Measurements from ENCODE around the gene SMYD3. TPM values are rescaled to one million over a fixed set of nuclear protein-coding genes. Genes with fewer than 3 reads are reported as not detected.

SMYD3 gene
- total RNA-seq, 4 donors from 2014 or later: 12.0 to 15.0 (median 13.2) TPM

DNA sequence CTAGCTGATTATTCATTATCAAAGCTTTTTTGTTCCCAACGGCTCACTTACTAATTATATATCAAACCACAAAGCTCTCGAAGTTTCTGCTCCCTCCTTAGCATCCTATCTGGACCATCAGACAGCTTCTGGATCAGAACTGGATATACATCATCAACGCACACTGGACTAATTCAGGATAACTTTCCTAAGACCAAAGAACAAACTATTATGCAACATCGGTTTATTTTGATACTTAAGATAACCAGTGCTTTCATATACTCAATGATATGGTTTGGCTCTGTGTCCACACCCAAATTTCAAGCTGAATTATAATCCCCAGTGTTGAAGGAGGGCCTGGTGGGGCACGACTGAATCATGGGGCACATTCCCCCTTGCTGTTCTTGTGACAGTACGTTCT lies 110.8 kb downstream of the SMYD3 start:
- H3K27ac ChIP-seq (replicated peaks in 1 of 4): no peak overlapping the region
- H3K4me3 ChIP-seq: no peak overlapping the region
- H3K4me1 ChIP-seq: no peaks in the 10 kb centered on the region
- DNase-seq (ENCODE audit: extremely low spot score): no peak
- 95% methylated on average over 6 of the region's 6 CpGs for WGBS
- H3K27me3 ChIP-seq: no peaks in the 10 kb centered on the region
- no peaks in the 10 kb centered on the region for H3K36me3 ChIP-seq
- TF ChIP-seq POLR2A (IDR thresholded peaks at IDR 0.05; ENCODE audit: low read depth) (no peak), EP300 (IDR thresholded peaks at IDR 0.05) (no peak), POLR2AphosphoS5 (IDR thresholded peaks at IDR 0.05) (no peak)
- TF ChIP-seq, protein P1, sequence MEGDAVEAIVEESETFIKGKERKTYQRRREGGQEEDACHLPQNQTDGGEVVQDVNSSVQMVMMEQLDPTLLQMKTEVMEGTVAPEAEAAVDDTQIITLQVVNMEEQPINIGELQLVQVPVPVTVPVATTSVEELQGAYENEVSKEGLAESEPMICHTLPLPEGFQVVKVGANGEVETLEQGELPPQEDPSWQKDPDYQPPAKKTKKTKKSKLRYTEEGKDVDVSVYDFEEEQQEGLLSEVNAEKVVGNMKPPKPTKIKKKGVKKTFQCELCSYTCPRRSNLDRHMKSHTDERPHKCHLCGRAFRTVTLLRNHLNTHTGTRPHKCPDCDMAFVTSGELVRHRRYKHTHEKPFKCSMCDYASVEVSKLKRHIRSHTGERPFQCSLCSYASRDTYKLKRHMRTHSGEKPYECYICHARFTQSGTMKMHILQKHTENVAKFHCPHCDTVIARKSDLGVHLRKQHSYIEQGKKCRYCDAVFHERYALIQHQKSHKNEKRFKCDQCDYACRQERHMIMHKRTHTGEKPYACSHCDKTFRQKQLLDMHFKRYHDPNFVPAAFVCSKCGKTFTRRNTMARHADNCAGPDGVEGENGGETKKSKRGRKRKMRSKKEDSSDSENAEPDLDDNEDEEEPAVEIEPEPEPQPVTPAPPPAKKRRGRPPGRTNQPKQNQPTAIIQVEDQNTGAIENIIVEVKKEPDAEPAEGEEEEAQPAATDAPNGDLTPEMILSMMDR (IDR thresholded peaks at IDR 0.05): no peak
- intact Hi-C loops (cut with DNase I): no loop called here
- H3K9me3 ChIP-seq: no peaks in the 10 kb centered on the region

DNA sequence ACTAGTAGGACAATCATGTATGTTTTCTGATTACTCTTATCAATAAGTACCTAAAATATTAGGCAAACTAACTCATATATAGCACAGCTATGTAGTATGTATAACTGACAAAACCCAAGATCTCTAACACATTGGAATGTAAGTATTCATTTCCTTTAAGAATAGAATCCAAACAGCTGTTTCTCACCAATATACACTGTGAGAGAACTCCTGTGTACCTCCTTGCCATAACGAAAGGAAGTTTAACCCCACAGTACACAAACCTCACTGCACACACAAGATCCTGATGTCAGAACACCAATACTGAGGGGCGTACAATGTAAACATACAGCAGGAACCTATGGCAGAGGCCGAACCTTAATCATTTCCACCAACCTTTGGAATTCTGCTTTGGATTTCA lies 113.0 kb downstream of the SMYD3 start:
- DNase-seq (ENCODE audit: extremely low spot score): no peak
- no peak for TF ChIP-seq EP300 (IDR thresholded peaks at IDR 0.05)
- TF ChIP-seq, protein P1 (IDR thresholded peaks at IDR 0.05): no peak
- Histone ChIP-seq H3K9me3 (peaks cover 0 to 6% (median 2%) of the 10 kb centered on the region in 4 donors), H3K4me1 (no peaks in the 10 kb centered on the region), H3K36me3 (no peaks in the 10 kb centered on the region), H3K27ac (replicated peaks in 1 of 4) (no peak overlapping the region), H3K27me3 (no peaks in the 10 kb centered on the region), H3K4me3 (no peak overlapping the region)
- intact Hi-C loops (cut with DNase I): no loop called here
- 68% methylated on average over 3 of the region's 3 CpGs for WGBS

- H3K4me1 ChIP-seq: no peaks in the 10 kb centered on the region
Observed at GRCh38 chr1:246390855-246391254, 116.2 kb downstream of the SMYD3 start.

DNA sequence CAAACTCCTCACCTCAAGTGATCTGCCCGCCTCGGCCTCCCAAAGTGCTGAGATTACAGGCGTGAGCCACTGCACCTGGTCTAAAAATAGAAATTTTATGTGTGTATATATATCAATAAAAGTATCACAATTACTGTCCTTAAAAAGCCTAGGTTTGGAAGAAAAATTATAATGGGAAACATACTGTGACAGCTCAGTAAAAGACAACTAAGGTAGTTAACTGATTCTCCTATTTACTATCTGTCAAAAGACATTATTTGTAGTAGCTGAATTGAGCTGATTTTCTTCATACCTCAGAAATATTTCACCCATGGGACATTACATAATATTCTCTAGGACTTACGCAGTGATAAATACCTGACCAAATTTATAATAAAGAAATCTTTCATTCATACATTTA lies 122.5 kb downstream of the SMYD3 start:
- no peak overlapping the region for H3K4me3 ChIP-seq
- H3K9me3 ChIP-seq: no peaks in the 10 kb centered on the region
- no peak for DNase-seq (ENCODE audit: extremely low spot score)
- intact Hi-C loops (cut with DNase I): no loop called here
- no peaks in the 10 kb centered on the region for H3K27me3 ChIP-seq
- no peaks in the 10 kb centered on the region for H3K4me1 ChIP-seq
- 94% methylated on average over 4 of the region's 4 CpGs for WGBS
- H3K36me3 ChIP-seq: no peaks in the 10 kb centered on the region
- TF ChIP-seq EP300 (IDR thresholded peaks at IDR 0.05) (no peak), POLR2AphosphoS5 (IDR thresholded peaks at IDR 0.05) (no peak), POLR2A (IDR thresholded peaks at IDR 0.05; ENCODE audit: low read depth) (no peak)
- TF ChIP-seq, protein P1 (IDR thresholded peaks at IDR 0.05): no peak
- no peak overlapping the region for H3K27ac ChIP-seq (replicated peaks in 1 of 4)

More at GRCh38 chr1:246390855-246391254, 116.2 kb downstream of the SMYD3 start:
- Histone ChIP-seq H3K27me3 (no peaks in the 10 kb centered on the region), H3K4me3 (no peak overlapping the region), H3K27ac (replicated peaks in 1 of 4) (no peak overlapping the region), H3K9me3 (peaks cover 0 to 6% (median 2%) of the 10 kb centered on the region in 4 donors), H3K36me3 (no peaks in the 10 kb centered on the region)
- TF ChIP-seq POLR2AphosphoS5 (IDR thresholded peaks at IDR 0.05) (no peak), POLR2A (IDR thresholded peaks at IDR 0.05; ENCODE audit: low read depth) (no peak), EP300 (IDR thresholded peaks at IDR 0.05) (no peak)
- TF ChIP-seq, protein P1 (IDR thresholded peaks at IDR 0.05): no peak
- over 99% methylated on average over 5 of the region's 5 CpGs for WGBS
- DNase-seq (ENCODE audit: extremely low spot score): no peak
- intact Hi-C loops (cut with DNase I): no loop called here

GRCh38 chr1:246383791-246384190 lies 123.3 kb downstream of the SMYD3 start:
- Histone ChIP-seq H3K36me3 (no peaks in the 10 kb centered on the region), H3K27ac (replicated peaks in 1 of 4) (no peak overlapping the region)
- no peak for DNase-seq (ENCODE audit: extremely low spot score)

More at GRCh38 chr1:246383791-246384190, 123.3 kb downstream of the SMYD3 start:
- no peak for TF ChIP-seq EP300 (IDR thresholded peaks at IDR 0.05)
- TF ChIP-seq, protein P1 (IDR thresholded peaks at IDR 0.05): no peak
- TF ChIP-seq POLR2AphosphoS5 (IDR thresholded peaks at IDR 0.05): no peak
- TF ChIP-seq POLR2A (IDR thresholded peaks at IDR 0.05; ENCODE audit: low read depth): no peak
- H3K4me3 ChIP-seq: no peak overlapping the region
- no peaks in the 10 kb centered on the region for H3K9me3 ChIP-seq
- no peaks in the 10 kb centered on the region for H3K27me3 ChIP-seq
- H3K4me1 ChIP-seq: no peaks in the 10 kb centered on the region
- intact Hi-C loops (cut with DNase I): no loop called here
